T follicular helper cell (primary cell): ENCODE data around the gene HSPA8.
"Not testable (repeated sequence)": the region's sequence is repeated elsewhere in the genome, so short reads cannot be mapped to it uniquely, and the experiment has no call there.

Experiments
- DNase-seq: peaks from one replicate; pipeline ENCODE4 v3.0.0-alpha.2; 2020; ENCODE audit warnings: low read depth

Gene HSPA8

GRCh38 chr11:123072332-123072761 is 10.4 kb upstream of the HSPA8 start:
- no peak for DNase-seq

GRCh38 chr11:123069908-123070821 is 8.2 kb upstream of the HSPA8 start:
- DNase-seq = no peak

- DNase-seq = no peak
Observed at GRCh38 chr11:123065621-123066020, 3.7 kb upstream of the HSPA8 start.

- no peak for DNase-seq
Observed at GRCh38 chr11:123063826-123064657, 2.1 kb upstream of the HSPA8 start.

GRCh38 chr11:123062892-123063825 is 1.2 kb upstream of the HSPA8 start:
- no peak for DNase-seq

- DNase-seq = peak; percentile 99
Observed at GRCh38 chr11:123062158-123062891, 389 bp upstream of the HSPA8 start.

- DNase-seq = no peak
Observed at GRCh38 chr11:123060277-123061000, 1.5 kb downstream of the HSPA8 start.

GRCh38 chr11:123059041-123059920 is 2.7 kb downstream of the HSPA8 start:
- not testable (repeated sequence) for DNase-seq

- no peak for DNase-seq
Observed at GRCh38 chr11:123057661-123058305, 4.2 kb downstream of the HSPA8 start.

GRCh38 chr11:123056835-123057491 is 5.0 kb downstream of the HSPA8 start:
- DNase-seq = no peak

GRCh38 chr11:123055191-123055901 is 6.6 kb downstream of the HSPA8 start:
- no peak for DNase-seq

- no peak for DNase-seq
Observed at GRCh38 chr11:123054301-123055065, 7.5 kb downstream of the HSPA8 start.

GRCh38 chr11:123052901-123053721 is 8.8 kb downstream of the HSPA8 start:
- DNase-seq = no peak

- DNase-seq = no peak
Observed at GRCh38 chr11:123051634-123052033, 10.3 kb downstream of the HSPA8 start.

GRCh38 chr11:123051146-123051545 is 10.8 kb downstream of the HSPA8 start:
- no peak for DNase-seq

GRCh38 chr11:123047947-123048293 is 14.0 kb downstream of the HSPA8 start:
- DNase-seq = no peak
